K562 (cell line): ENCODE data around the gene SLC1A5. TPM values are rescaled to one million over a fixed set of nuclear protein-coding genes. Genes with fewer than 3 reads are reported as not detected.
A peak's percentile ranks its signal among the peaks of the same experiment; 100 is the strongest.

Experiments used
- ATAC-seq: fragments of 200-7000 bp; cut with Tn5 transposase; 3 replicates; pipeline ENCODE4 v1.9.1; 2020; ENCODE audit warnings: moderate library complexity
- BruUV-seq: library from RNA; stranded (reverse); fragments of 400-500 nt; replicated peaks from 2 replicates; lab custom pipeline; 2021; lab: Mats Ljungman, UMichigan
- CTCF ChIA-PET: fragments of 300-600 bp; formaldehyde crosslinking; extraction: SDS; loops from one replicate; lab custom pipeline; 2021; ENCODE audit warnings: low intra/inter-chr PET ratio; lab: Yijun Ruan, JAX
- POLR2A ChIA-PET: fragments of 300-600, 350-650 bp; sonication (Branson Sonifier 250); formaldehyde crosslinking; extraction: SDS; loops from one replicate; lab custom pipeline; 2021; ENCODE audit warnings: antibody characterized with exemption, inconsistent platforms; lab: Yijun Ruan, JAX
- DNase-seq, 4 experiments: peaks; one replicate each; pipeline versions ENCODE4 v3.0.0 to v3.0.0-alpha.2; 2011 to 2018; ENCODE audit warnings: low spot score in 3 of 4, mixed read lengths in 3 of 4; ENCODE audit errors: extremely low read depth in 1 of 4
- FAIRE-seq: peaks from 2 replicates; lab custom pipeline; 2011; peaks lifted over from hg19 to GRCh38; lab: Jason Lieb, UNC
- H2AFZ ChIP-seq: 2 replicates; pipeline ENCODE4 v1.6.0; 2011; ENCODE audit warnings: low read depth, low read length, control low read depth, inconsistent platforms
- H3K27ac ChIP-seq: fragments of 200-600 bp; 3 replicates; pipeline ENCODE4 v1.8.0; 2011; ENCODE audit warnings: low read depth, mild to moderate bottlenecking, control low read depth, inconsistent platforms, low read length, moderate library complexity, mixed read lengths; ENCODE audit errors: extremely low read depth
- H3K27me3 ChIP-seq, 2 experiments: fragments of 300-600 bp in 1 of 2; 2 replicates in 1 of 2; 3 replicates in 1 of 2; pipeline versions ENCODE4 v1.6.0 to v1.8.0; 2011; ENCODE audit warnings: inconsistent platforms in 2 of 2, low read length in 2 of 2, mild to moderate bottlenecking in 1 of 2, mixed read lengths in 1 of 2, moderate library complexity in 1 of 2; ENCODE audit not compliant: control insufficient read depth in 2 of 2, insufficient read depth in 2 of 2
- H3K36me3 ChIP-seq: fragments of 300-600 bp; 3 replicates; pipeline ENCODE4 v1.8.0; 2011; ENCODE audit warnings: mild to moderate bottlenecking, low read length, inconsistent platforms; ENCODE audit not compliant: control insufficient read depth, insufficient read depth
- H3K4me1 ChIP-seq, 2 experiments: fragments of 200-600 bp in 1 of 2; replicated peaks in 1 of 2; 2 replicates in 1 of 2; 3 replicates in 1 of 2; pipeline versions ENCODE4 v1.5.1 to v1.8.0; 2011; ENCODE audit warnings: inconsistent platforms in 2 of 2, low read length in 2 of 2, mild to moderate bottlenecking in 1 of 2, mixed read lengths in 1 of 2, moderate library complexity in 1 of 2; ENCODE audit not compliant: control insufficient read depth in 2 of 2, insufficient read depth in 2 of 2
- H3K4me2 ChIP-seq: 2 replicates; pipeline ENCODE4 v1.6.1; 2011; ENCODE audit warnings: low read length, control low read depth, inconsistent platforms, mixed read lengths; ENCODE audit not compliant: insufficient read depth
- H3K4me3 ChIP-seq: fragments of 200-600 bp; sonication (generic), shearing (Covaris generic); 2 replicates; pipeline ENCODE4 v1.5.1; 2016; ENCODE audit warnings: control low read depth, inconsistent platforms
- H3K79me2 ChIP-seq: fragments of 200-600 bp; 3 replicates; pipeline ENCODE4 v1.8.0; 2011; ENCODE audit warnings: low read length, inconsistent platforms; ENCODE audit not compliant: control insufficient read depth, insufficient read depth
- H3K9ac ChIP-seq, 2 experiments: 2 replicates each; pipeline versions ENCODE4 v1.6.0 to v1.6.1; 2011; ENCODE audit warnings: low read depth in 2 of 2, low read length in 2 of 2, control low read depth in 1 of 2, inconsistent platforms in 1 of 2, mild to moderate bottlenecking in 1 of 2, mixed read lengths in 1 of 2; ENCODE audit not compliant: insufficient read depth in 1 of 2
- H3K9me1 ChIP-seq: one replicate; pipeline ENCODE4 v1.6.0; 2011; ENCODE audit warnings: inconsistent platforms, mild to moderate bottlenecking, low read length, moderate library complexity; ENCODE audit not compliant: control insufficient read depth, insufficient read depth
- H3K9me3 ChIP-seq: replicated peaks from 2 replicates; pipeline ENCODE4 v1.5.1; 2011; ENCODE audit warnings: low read depth, low read length, inconsistent platforms; ENCODE audit not compliant: control insufficient read depth, insufficient read depth
- H4K20me1 ChIP-seq: replicated peaks from 2 replicates; pipeline ENCODE4 v1.6.1; 2011; ENCODE audit warnings: low read length, inconsistent platforms, mixed read lengths; ENCODE audit not compliant: control insufficient read depth, insufficient read depth
- CLOCK ChIP-seq: fragments of 250-450 bp; sonication (Bioruptor Pico); IDR thresholded peaks from 2 replicates; pipeline ENCODE4 v1.4.0; 2020; ENCODE audit warnings: mild to moderate bottlenecking, moderate library complexity, borderline replicate concordance
- CTCF ChIP-seq, 3 experiments: IDR thresholded peaks in 2 of 3; conservative IDR thresholded peaks in 1 of 3; 2 replicates each; pipeline ENCODE4 v1.5.1; 2011 to 2012; ENCODE audit warnings: low read length in 3 of 3, mild to moderate bottlenecking in 3 of 3, control low read depth in 2 of 3, improper control_type of control experiment in 1 of 3, inconsistent platforms in 1 of 3, low read depth in 1 of 3, mixed read lengths in 1 of 3, moderate library complexity in 1 of 3; ENCODE audit not compliant: insufficient read depth in 2 of 3
- FOXA3 ChIP-seq, 2 experiments: fragments of 450-650 bp in 1 of 2; sonication (generic) in 1 of 2; formaldehyde crosslinking; IDR thresholded peaks in 1 of 2; conservative IDR thresholded peaks in 1 of 2; 2 replicates each; pipeline versions ENCODE4 v1.4.0 to v1.8.0; 2020 to 2022; ENCODE audit warnings: mild to moderate bottlenecking in 2 of 2, missing genetic modification reagents in 1 of 2
- MCM7 ChIP-seq, 2 experiments: fragments of 450-650 bp; IDR thresholded peaks; 2 replicates each; pipeline ENCODE4 v1.6.1; 2016 to 2018
- RBM22 ChIP-seq: fragments of 200-400 bp; formaldehyde crosslinking; IDR thresholded peaks from 2 replicates; pipeline ENCODE4 v1.6.1; 2018; ENCODE audit warnings: low read length, low read depth; ENCODE audit not compliant: poor library complexity, severe bottlenecking
- RBM25 ChIP-seq: fragments of 200-400 bp; formaldehyde crosslinking; IDR thresholded peaks from 2 replicates; pipeline ENCODE4 v1.6.1; 2018; ENCODE audit warnings: low read length, low read depth, moderate library complexity; ENCODE audit not compliant: severe bottlenecking
- WGBS: fragments of 100-300 bp; shearing (Covaris generic); methylation state at CpG from one replicate; pipeline ENCODE4 v1.1.6; 2016; ENCODE audit warnings: low coverage, mixed read lengths; ENCODE audit not compliant: insufficient coverage; ENCODE audit errors: missing lambda C conversion rate; 5-methylcytosine and 5-hydroxymethylcytosine counted together
- in situ Hi-C: fragments of 300-500 bp; cut with MboI; formaldehyde crosslinking; loops from 4 replicates; pipeline ENCODE4 v1.15.0; 2018; ENCODE audit warnings: inconsistent platforms, mixed read lengths
- intact Hi-C: fragments of 100-400 bp; cut with micrococcal nuclease; formaldehyde crosslinking; loops from 2 replicates; pipeline ENCODE4 v1.14.2; 2022
- polyA plus RNA-seq, 8 experiments: library from polyadenylated mRNA; depleted of rRNA in 4 of 8; stranded (reverse) in 5 of 8; unstranded in 3 of 8; fragments of >200 nt; fragmentation: Nextera tagmentation in 2 of 8; fragmentation: Illumina TruSeq in 1 of 8; extraction: Ambion mirVana in 2 of 8; extraction: Trizol in 1 of 8; gene quantifications; 2 replicates each; pipeline versions ENCODE4 v1.2.1 to v1.2.3, GENCODE V29; 2011 to 2014; ENCODE audit warnings: inconsistent platforms in 1 of 8, missing spikeins in 1 of 8
- total RNA-seq, 7 experiments: library from RNA; depleted of rRNA in 6 of 7; stranded (reverse); fragments of >200 nt in 6 of 7; fragmentation: Illumina TruSeq in 2 of 7; extraction: Trizol in 2 of 7; gene quantifications; 2 replicates each; pipeline versions ENCODE4 v1.2.1 to v1.2.3, GENCODE V29; 2011 to 2021; ENCODE audit warnings: low replicate concordance in 1 of 7
- TF ChIP-seq, protein P1 (sequence below), 2 experiments: fragments of 450-650 bp; formaldehyde crosslinking in 1 of 2; IDR thresholded peaks; 2 replicates each; pipeline versions ENCODE4 v1.4.0 to v1.6.1; 2014 to 2020; ENCODE audit warnings: mild to moderate bottlenecking in 2 of 2, borderline replicate concordance in 1 of 2, low read depth in 1 of 2

SLC1A5 gene
- total and polyA plus RNA-seq, 9 of the 15 experiments (the other 6 are each of a cell fraction or from before 2014, with no cell fraction given) = 31.2 to 417 (median 134) TPM

DNA sequence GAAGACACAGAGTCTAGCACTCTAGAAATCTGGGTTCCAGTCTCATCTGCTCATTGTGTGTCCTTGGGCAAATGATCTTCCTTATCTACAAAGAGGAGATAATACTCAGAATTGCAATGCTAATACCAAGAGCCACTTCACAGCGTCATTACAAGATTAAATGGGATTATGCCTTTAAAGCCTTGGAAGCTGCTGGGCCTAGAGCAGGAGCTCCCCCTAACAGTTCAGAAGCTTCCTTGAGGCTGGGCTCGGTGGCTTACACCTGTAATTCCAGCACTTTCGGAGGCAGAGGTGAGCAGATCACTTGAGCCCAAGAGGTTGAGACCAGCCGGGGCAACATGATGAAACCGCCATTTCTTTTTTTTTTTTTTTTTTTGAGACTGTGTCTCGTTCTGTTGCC lies 34.7 kb upstream of the SLC1A5 start:
- no peak overlapping the region for H3K27ac ChIP-seq
- no peaks in the 10 kb centered on the region for H3K79me2 ChIP-seq
- peaks cover 2 to 16% of the 10 kb centered on the region in 2 experiments; a peak in 2 of 5 replicates for H3K4me1 ChIP-seq
- no peak overlapping the region for H3K4me2 ChIP-seq
- H3K27me3 ChIP-seq = no peaks in the 10 kb centered on the region
- in situ Hi-C loops (no loop called here), intact Hi-C loops (no loop called here)
- WGBS = 53% methylated on average over 5 of the region's 6 CpGs
- DNase-seq (no peak), FAIRE-seq (no peak), ATAC-seq (no peak)
- H4K20me1 ChIP-seq = no peaks in the 10 kb centered on the region
- H3K9ac ChIP-seq = no peak overlapping the region
- no peaks in the 10 kb centered on the region for H3K9me1 ChIP-seq
- H3K4me3 ChIP-seq = no peak overlapping the region
- no peaks in the 10 kb centered on the region for H3K9me3 ChIP-seq
- ChIA-PET CTCF (no interaction called here), POLR2A (interaction anchor here (0.6 to 1.3 kb wide), 4 partner anchors 11 to 124 kb away, joined by 3 to 4 read pairs (median 4); partner anchors contain the start of gene SLC1A5)
- H3K36me3 ChIP-seq = no peaks in the 10 kb centered on the region
- no TSS peak for BruUV-seq
- no peak overlapping the region for H2AFZ ChIP-seq
- TF ChIP-seq MCM7 (IDR thresholded peaks at IDR 0.05) (no peak), RBM25 (no peak), FOXA3 (CRISPR knock-in tag; conservative IDR thresholded peaks at IDR 0.05 in 1 of 2, IDR thresholded peaks at IDR 0.05 in 1 of 2) (no peak), CLOCK (CRISPR knock-in tag) (no peak), CTCF (IDR thresholded peaks at IDR 0.05 in 2 of 3, conservative IDR thresholded peaks at IDR 0.05 in 1 of 3; ENCODE audit: insufficient read depth in 2 of 3, low read depth in 1 of 3, low read length in 3 of 3) (peak in 1 of 3 experiments; percentile 8; a peak in 1 of 6 replicates), RBM22 (no peak)
- TF ChIP-seq, protein P1, sequence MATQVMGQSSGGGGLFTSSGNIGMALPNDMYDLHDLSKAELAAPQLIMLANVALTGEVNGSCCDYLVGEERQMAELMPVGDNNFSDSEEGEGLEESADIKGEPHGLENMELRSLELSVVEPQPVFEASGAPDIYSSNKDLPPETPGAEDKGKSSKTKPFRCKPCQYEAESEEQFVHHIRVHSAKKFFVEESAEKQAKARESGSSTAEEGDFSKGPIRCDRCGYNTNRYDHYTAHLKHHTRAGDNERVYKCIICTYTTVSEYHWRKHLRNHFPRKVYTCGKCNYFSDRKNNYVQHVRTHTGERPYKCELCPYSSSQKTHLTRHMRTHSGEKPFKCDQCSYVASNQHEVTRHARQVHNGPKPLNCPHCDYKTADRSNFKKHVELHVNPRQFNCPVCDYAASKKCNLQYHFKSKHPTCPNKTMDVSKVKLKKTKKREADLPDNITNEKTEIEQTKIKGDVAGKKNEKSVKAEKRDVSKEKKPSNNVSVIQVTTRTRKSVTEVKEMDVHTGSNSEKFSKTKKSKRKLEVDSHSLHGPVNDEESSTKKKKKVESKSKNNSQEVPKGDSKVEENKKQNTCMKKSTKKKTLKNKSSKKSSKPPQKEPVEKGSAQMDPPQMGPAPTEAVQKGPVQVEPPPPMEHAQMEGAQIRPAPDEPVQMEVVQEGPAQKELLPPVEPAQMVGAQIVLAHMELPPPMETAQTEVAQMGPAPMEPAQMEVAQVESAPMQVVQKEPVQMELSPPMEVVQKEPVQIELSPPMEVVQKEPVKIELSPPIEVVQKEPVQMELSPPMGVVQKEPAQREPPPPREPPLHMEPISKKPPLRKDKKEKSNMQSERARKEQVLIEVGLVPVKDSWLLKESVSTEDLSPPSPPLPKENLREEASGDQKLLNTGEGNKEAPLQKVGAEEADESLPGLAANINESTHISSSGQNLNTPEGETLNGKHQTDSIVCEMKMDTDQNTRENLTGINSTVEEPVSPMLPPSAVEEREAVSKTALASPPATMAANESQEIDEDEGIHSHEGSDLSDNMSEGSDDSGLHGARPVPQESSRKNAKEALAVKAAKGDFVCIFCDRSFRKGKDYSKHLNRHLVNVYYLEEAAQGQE (IDR thresholded peaks at IDR 0.05; ENCODE audit: borderline replicate concordance) = peak; percentile 35; the same call in 1 of the 2 replicates
- TF ChIP-seq, protein P1 (CRISPR knock-in tag; IDR thresholded peaks at IDR 0.05; ENCODE audit: low read depth) = no peak
